ENCODE measurements around the gene SLC25A22.

DNA sequence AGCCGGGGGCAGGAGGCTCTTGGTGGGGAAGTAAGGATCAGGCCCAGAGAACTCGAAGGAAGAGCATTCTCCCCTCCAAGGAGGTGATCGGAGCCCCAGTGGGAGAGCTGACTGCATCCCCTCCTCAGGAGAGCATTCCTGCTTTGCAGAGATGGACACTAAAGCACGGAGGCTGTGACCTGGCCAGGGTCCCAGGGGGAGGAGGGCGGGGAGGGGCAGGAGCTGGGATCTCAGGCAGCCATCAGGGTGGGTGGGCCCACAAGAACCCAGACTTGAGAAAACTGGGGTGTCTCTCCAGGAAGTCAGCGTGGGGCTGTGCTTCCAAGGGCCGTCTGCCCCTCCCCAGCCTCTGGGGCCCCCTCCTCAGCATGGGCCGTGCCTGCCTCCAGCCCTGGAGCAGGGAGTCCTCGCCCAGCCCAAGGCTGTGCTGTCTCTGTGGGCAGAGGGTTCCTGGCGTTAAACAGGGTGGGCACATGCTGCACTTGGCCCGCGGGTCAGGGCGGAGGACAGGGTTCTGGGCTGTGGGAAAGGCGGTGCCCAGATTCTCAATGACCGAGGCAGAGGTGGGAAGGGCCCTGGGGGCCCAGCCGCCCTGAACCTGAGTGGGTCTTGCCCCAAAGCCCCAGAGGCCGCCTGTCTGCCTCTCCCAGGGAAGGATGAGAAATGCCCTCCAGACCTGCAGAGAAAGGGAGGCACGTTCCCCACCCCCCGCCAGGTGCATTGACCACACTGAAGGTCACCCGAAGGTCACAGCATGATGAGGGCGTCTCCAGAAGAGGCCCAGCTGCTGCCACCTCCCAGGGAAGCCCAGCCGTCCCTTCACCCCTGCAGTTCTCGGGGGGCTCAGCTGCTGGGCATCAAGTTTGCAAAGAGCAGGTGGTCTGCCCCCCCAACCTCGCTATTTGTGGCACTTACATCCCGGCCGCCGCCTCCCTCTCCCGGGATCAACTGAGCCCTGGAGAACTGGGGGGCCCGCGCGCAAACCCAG lies 8.8 kb downstream of the SLC25A22 start:
- TF ChIP-seq CTCF (IDR thresholded peaks at IDR 0.05), result no peak
- no peak for TF ChIP-seq POLR2A (IDR thresholded peaks at IDR 0.05)
- TF ChIP-seq POLR2AphosphoS5 (IDR thresholded peaks at IDR 0.05), result no peak

Data from breast epithelium (tissue), 3 donors.